GM23338 (cell line): ENCODE measurements around the gene TMEM169. TPM values are rescaled to one million over a fixed set of nuclear protein-coding genes. Genes with fewer than 3 reads are reported as not detected.
A peak's percentile ranks its signal among the peaks of the same experiment; 100 is the strongest.

ENCODE experiments used
- ATAC-seq: fragments of 200-7000 bp; cut with Tn5 transposase; 3 replicates; pipeline ENCODE4 v1.9.1; 2020
- DNase-seq: peaks from one replicate; pipeline ENCODE4 v3.0.0-alpha.2; 2015; ENCODE audit warnings: low spot score
- H2AFZ ChIP-seq: fragments of 200-600 bp; sonication (generic); 2 replicates; pipeline ENCODE4 v1.8.0; 2016; ENCODE audit warnings: antibody characterized with exemption, mild to moderate bottlenecking, moderate library complexity
- H3F3A ChIP-seq: fragments of 200-600 bp; sonication (generic); replicated peaks from 2 replicates; pipeline ENCODE4 v1.8.0; 2017; ENCODE audit warnings: antibody characterized with exemption, mixed run types, low read depth
- H3K27ac ChIP-seq: fragments of 200-600 bp; sonication (generic); 2 replicates; pipeline ENCODE4 v1.6.1; 2016; ENCODE audit warnings: low read depth
- H3K27me3 ChIP-seq: fragments of 200-600 bp; sonication (generic); 2 replicates; pipeline ENCODE4 v1.8.0; 2016; ENCODE audit warnings: mild to moderate bottlenecking, mixed run types, moderate library complexity; ENCODE audit not compliant: insufficient read depth
- H3K36me3 ChIP-seq: fragments of 200-600 bp; sonication (generic); 2 replicates; pipeline ENCODE4 v1.8.0; 2016; ENCODE audit warnings: mild to moderate bottlenecking; ENCODE audit not compliant: insufficient read depth
- H3K4me1 ChIP-seq: fragments of 200-600 bp; sonication (generic); 2 replicates; pipeline ENCODE4 v1.8.0; 2016; ENCODE audit warnings: mild to moderate bottlenecking, moderate library complexity; ENCODE audit not compliant: insufficient read depth
- H3K4me2 ChIP-seq: fragments of 200-600 bp; sonication (generic); 2 replicates; pipeline ENCODE4 v1.7.1; 2017; ENCODE audit warnings: mixed run types
- H3K4me3 ChIP-seq: fragments of 200-600 bp; sonication (generic); 2 replicates; pipeline ENCODE4 v1.6.1; 2016; ENCODE audit warnings: mixed run types
- H3K79me2 ChIP-seq: fragments of 200-600 bp; sonication (generic); replicated peaks from 2 replicates; pipeline ENCODE4 v1.8.0; 2017; ENCODE audit warnings: mild to moderate bottlenecking; ENCODE audit not compliant: insufficient read depth
- H3K9me2 ChIP-seq: fragments of 200-600 bp; sonication (generic); 2 replicates; pipeline ENCODE4 v1.8.0; 2017; ENCODE audit not compliant: insufficient read depth
- H4K20me1 ChIP-seq: fragments of 200-600 bp; sonication (generic); replicated peaks from 2 replicates; pipeline ENCODE4 v1.8.0; 2017; ENCODE audit warnings: mild to moderate bottlenecking; ENCODE audit not compliant: insufficient read depth
- H3K27ac Mint-ChIP-seq: 2 replicates; pipeline ENCODE4 v1.8.0; 2020; ENCODE audit warnings: inconsistent platforms, mild to moderate bottlenecking, moderate library complexity, mixed read lengths
- H3K27me3 Mint-ChIP-seq: 3 replicates; pipeline ENCODE4 v1.8.0; 2022; ENCODE audit warnings: low read depth, mild to moderate bottlenecking, moderate library complexity, mixed read lengths, inconsistent platforms; ENCODE audit not compliant: insufficient read depth, poor library complexity
- H3K36me3 Mint-ChIP-seq: 3 replicates; pipeline ENCODE4 v1.8.0; 2021; ENCODE audit warnings: low read depth, mild to moderate bottlenecking, inconsistent platforms, moderate library complexity, mixed read lengths
- H3K4me1 Mint-ChIP-seq: 3 replicates; pipeline ENCODE4 v1.8.0; 2020; ENCODE audit warnings: mild to moderate bottlenecking, inconsistent platforms, mixed read lengths
- H3K4me3 Mint-ChIP-seq: 3 replicates; pipeline ENCODE4 v1.8.0; 2021; ENCODE audit warnings: moderate library complexity, mild to moderate bottlenecking, inconsistent platforms, mixed read lengths
- H3K9me3 Mint-ChIP-seq: 3 replicates; pipeline ENCODE4 v1.8.0; 2020; ENCODE audit warnings: moderate library complexity, mild to moderate bottlenecking, inconsistent platforms, mixed read lengths
- EZH2 ChIP-seq: fragments of 200-600 bp; sonication (generic); IDR thresholded peaks from one replicate; pipeline ENCODE4 v1.8.0; 2017; ENCODE audit warnings: antibody characterized with exemption, mild to moderate bottlenecking, low read depth; ENCODE audit not compliant: unreplicated experiment
- EZH2phosphoT487 ChIP-seq: fragments of 200-600 bp; sonication (generic); IDR thresholded peaks from one replicate; pipeline ENCODE4 v1.8.1; 2018; ENCODE audit warnings: antibody characterized with exemption; ENCODE audit not compliant: unreplicated experiment
- JUNB ChIP-seq: IDR thresholded peaks from one replicate; pipeline ENCODE4 v1.6.1; 2016; ENCODE audit warnings: antibody characterized with exemption; ENCODE audit not compliant: unreplicated experiment
- NANOG ChIP-seq: IDR thresholded peaks from 2 replicates; pipeline ENCODE4 v1.6.1; 2016; ENCODE audit warnings: antibody characterized with exemption, borderline replicate concordance
- STAT1 ChIP-seq: IDR thresholded peaks from one replicate; pipeline ENCODE4 v1.6.1; 2016; ENCODE audit warnings: antibody characterized with exemption; ENCODE audit not compliant: unreplicated experiment
- ZNF331 ChIP-seq: fragments of 250-450 bp; sonication (Bioruptor Pico); IDR thresholded peaks from 2 replicates; pipeline ENCODE4 v1.5.0; 2020; ENCODE audit warnings: low read depth, mild to moderate bottlenecking, moderate library complexity
- polyA plus RNA-seq: library from polyadenylated mRNA; unstranded; fragments of >200 nt; fragmentation: Nextera tagmentation; extraction: Ambion mirVana; gene quantifications from 2 replicates; pipeline ENCODE4 v1.2.1, GENCODE V29; 2016
- total RNA-seq: library from RNA; depleted of rRNA; stranded (reverse); fragments of >200 nt; shearing (Covaris generic); gene quantifications from 2 replicates; pipeline ENCODE4 v1.2.3, GENCODE V29; 2014
- TF ChIP-seq, protein P1 (sequence below): IDR thresholded peaks from 2 replicates; pipeline ENCODE4 v1.6.1; 2016; ENCODE audit warnings: antibody characterized with exemption
- TF ChIP-seq, protein P2 (sequence below): IDR thresholded peaks from one replicate; pipeline ENCODE4 v1.6.1; 2018; ENCODE audit warnings: antibody characterized with exemption; ENCODE audit not compliant: unreplicated experiment
- TF ChIP-seq, protein P3 (sequence below): fragments of 250-450 bp; sonication (Bioruptor Pico); IDR thresholded peaks from 2 replicates; pipeline ENCODE4 v1.5.0; 2020; ENCODE audit warnings: mild to moderate bottlenecking, moderate library complexity

Gene TMEM169
- total and polyA plus RNA-seq, 2 experiments from 2014 or later, result 1.4 to 3.9 TPM

DNA sequence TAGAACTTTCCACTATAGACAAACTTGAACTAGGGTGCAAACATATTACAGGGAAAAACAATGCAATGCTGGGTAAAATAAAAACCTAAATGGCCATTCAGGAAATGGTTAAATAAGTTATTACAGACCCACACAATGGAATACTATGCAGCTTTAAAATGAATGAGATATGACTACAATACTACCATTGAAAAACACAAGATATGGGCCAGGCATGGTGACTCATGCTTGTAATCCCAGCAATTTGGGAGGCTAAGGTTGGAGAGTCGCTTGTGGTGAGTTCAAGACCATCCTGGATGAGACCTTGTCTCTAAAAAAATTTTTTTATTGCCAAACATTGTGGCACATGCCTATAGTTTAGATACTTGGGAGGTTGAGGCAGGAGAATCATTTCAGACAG lies 6.9 kb upstream of the TMEM169 start (continued):
- TF ChIP-seq, protein P1, sequence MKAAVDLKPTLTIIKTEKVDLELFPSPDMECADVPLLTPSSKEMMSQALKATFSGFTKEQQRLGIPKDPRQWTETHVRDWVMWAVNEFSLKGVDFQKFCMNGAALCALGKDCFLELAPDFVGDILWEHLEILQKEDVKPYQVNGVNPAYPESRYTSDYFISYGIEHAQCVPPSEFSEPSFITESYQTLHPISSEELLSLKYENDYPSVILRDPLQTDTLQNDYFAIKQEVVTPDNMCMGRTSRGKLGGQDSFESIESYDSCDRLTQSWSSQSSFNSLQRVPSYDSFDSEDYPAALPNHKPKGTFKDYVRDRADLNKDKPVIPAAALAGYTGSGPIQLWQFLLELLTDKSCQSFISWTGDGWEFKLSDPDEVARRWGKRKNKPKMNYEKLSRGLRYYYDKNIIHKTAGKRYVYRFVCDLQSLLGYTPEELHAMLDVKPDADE, result no peak
- TF ChIP-seq ZNF331 (CRISPR knock-in tag) (no peak), EZH2 (no peak), JUNB (no peak), STAT1 (no peak), NANOG (no peak)
- TF ChIP-seq, protein P2, sequence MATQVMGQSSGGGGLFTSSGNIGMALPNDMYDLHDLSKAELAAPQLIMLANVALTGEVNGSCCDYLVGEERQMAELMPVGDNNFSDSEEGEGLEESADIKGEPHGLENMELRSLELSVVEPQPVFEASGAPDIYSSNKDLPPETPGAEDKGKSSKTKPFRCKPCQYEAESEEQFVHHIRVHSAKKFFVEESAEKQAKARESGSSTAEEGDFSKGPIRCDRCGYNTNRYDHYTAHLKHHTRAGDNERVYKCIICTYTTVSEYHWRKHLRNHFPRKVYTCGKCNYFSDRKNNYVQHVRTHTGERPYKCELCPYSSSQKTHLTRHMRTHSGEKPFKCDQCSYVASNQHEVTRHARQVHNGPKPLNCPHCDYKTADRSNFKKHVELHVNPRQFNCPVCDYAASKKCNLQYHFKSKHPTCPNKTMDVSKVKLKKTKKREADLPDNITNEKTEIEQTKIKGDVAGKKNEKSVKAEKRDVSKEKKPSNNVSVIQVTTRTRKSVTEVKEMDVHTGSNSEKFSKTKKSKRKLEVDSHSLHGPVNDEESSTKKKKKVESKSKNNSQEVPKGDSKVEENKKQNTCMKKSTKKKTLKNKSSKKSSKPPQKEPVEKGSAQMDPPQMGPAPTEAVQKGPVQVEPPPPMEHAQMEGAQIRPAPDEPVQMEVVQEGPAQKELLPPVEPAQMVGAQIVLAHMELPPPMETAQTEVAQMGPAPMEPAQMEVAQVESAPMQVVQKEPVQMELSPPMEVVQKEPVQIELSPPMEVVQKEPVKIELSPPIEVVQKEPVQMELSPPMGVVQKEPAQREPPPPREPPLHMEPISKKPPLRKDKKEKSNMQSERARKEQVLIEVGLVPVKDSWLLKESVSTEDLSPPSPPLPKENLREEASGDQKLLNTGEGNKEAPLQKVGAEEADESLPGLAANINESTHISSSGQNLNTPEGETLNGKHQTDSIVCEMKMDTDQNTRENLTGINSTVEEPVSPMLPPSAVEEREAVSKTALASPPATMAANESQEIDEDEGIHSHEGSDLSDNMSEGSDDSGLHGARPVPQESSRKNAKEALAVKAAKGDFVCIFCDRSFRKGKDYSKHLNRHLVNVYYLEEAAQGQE, result no peak

DNA sequence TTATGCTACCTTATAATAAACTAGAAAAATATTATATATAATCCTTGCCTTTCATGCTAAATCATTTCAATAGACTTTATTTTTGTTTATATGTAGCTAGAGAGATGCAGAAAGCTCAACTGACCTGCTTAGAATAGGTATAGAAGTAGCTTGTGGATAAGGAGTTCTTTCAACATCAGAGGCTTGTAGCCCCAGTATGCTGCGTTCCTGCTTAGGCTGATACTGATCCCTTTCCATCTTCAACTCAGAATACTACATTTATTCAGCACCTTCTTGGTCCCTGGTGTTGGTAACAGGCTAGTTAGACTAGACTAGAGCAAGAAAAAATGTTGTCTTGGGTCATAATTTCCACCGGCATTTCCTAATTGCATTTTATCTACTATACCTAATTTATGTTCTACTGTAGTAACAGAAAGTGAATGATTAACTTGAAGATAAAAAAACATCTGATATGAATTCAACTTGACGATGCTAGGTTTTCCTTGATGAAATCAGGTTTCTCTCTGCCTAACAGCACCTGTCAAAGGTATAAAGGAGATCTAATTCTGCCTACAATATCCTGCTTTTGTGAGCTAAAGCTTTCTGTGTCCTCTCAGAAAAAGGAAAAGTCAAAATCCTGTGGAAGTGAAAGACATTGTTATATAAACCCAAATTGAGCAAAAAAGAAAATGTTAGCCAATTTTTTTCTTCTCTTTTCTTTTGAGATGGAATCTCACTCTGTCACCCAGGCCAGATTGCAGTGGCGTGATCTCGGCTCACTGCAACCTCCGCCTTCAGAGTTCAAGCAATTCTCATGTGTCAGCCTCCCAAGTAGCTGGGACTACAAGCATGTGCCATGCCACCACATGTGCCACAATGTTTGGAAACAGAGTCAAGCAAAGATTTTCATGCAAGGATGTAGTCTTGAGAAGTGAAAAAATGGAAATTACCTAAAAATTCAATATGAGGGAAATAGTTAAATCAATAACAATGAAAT lies 5.9 kb upstream of the TMEM169 start:
- Histone ChIP-seq H3K27me3 (no peaks in the 10 kb centered on the region), H3K4me2 (no peak overlapping the region), H3K79me2 (peaks cover 9% of the 10 kb centered on the region), H3K36me3 (0 out of 2 replicates have a peak, but pooled peaks cover 3% of the 10 kb centered on the region), H3K4me3 (no peak overlapping the region), H2AFZ (no peak overlapping the region), H3F3A (no peaks in the 10 kb centered on the region), H3K9me2 (no peaks in the 10 kb centered on the region), H3K4me1 (0 out of 2 replicates have a peak, but pooled peaks cover 3% of the 10 kb centered on the region), H4K20me1 (peaks cover 8% of the 10 kb centered on the region), H3K27ac (peak overlapping the region; percentile 66)
- Mint-ChIP-seq H3K9me3 (no peaks in the 10 kb centered on the region; the same call in 2 of the 3 replicates), H3K27me3 (no peaks in the 10 kb centered on the region), H3K36me3 (no peaks in the 10 kb centered on the region), H3K27ac (no peak overlapping the region), H3K4me1 (peaks cover 3% of the 10 kb centered on the region), H3K4me3 (no peak overlapping the region)
- ATAC-seq, result no peak
- no peak for DNase-seq
- TF ChIP-seq, protein P1, result no peak
- TF ChIP-seq, protein P3, sequence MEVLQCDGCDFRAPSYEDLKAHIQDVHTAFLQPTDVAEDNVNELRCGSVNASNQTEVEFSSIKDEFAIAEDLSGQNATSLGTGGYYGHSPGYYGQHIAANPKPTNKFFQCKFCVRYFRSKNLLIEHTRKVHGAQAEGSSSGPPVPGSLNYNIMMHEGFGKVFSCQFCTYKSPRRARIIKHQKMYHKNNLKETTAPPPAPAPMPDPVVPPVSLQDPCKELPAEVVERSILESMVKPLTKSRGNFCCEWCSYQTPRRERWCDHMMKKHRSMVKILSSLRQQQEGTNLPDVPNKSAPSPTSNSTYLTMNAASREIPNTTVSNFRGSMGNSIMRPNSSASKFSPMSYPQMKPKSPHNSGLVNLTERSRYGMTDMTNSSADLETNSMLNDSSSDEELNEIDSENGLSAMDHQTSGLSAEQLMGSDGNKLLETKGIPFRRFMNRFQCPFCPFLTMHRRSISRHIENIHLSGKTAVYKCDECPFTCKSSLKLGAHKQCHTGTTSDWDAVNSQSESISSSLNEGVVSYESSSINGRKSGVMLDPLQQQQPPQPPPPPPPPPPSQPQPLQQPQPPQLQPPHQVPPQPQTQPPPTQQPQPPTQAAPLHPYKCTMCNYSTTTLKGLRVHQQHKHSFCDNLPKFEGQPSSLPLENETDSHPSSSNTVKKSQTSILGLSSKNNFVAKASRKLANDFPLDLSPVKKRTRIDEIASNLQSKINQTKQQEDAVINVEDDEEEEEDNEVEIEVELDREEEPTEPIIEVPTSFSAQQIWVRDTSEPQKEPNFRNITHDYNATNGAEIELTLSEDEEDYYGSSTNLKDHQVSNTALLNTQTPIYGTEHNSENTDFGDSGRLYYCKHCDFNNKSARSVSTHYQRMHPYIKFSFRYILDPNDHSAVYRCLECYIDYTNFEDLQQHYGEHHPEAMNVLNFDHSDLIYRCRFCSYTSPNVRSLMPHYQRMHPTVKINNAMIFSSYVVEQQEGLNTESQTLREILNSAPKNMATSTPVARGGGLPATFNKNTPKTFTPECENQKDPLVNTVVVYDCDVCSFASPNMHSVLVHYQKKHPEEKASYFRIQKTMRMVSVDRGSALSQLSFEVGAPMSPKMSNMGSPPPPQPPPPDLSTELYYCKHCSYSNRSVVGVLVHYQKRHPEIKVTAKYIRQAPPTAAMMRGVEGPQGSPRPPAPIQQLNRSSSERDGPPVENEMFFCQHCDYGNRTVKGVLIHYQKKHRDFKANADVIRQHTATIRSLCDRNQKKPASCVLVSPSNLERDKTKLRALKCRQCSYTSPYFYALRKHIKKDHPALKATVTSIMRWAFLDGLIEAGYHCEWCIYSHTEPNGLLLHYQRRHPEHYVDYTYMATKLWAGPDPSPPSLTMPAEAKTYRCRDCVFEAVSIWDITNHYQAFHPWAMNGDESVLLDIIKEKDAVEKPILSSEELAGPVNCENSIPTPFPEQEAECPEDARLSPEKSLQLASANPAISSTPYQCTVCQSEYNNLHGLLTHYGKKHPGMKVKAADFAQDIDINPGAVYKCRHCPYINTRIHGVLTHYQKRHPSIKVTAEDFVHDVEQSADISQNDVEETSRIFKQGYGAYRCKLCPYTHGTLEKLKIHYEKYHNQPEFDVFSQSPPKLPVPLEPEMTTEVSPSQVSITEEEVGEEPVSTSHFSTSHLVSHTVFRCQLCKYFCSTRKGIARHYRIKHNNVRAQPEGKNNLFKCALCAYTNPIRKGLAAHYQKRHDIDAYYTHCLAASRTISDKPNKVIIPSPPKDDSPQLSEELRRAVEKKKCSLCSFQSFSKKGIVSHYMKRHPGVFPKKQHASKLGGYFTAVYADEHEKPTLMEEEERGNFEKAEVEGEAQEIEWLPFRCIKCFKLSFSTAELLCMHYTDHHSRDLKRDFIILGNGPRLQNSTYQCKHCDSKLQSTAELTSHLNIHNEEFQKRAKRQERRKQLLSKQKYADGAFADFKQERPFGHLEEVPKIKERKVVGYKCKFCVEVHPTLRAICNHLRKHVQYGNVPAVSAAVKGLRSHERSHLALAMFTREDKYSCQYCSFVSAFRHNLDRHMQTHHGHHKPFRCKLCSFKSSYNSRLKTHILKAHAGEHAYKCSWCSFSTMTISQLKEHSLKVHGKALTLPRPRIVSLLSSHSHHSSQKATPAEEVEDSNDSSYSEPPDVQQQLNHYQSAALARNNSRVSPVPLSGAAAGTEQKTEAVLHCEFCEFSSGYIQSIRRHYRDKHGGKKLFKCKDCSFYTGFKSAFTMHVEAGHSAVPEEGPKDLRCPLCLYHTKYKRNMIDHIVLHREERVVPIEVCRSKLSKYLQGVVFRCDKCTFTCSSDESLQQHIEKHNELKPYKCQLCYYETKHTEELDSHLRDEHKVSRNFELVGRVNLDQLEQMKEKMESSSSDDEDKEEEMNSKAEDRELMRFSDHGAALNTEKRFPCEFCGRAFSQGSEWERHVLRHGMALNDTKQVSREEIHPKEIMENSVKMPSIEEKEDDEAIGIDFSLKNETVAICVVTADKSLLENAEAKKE (CRISPR knock-in tag), result no peak
- TF ChIP-seq NANOG (no peak), STAT1 (no peak), EZH2phosphoT487 (no peak)
